ENCODE results near the gene FUOM. TPM values are rescaled to one million over a fixed set of nuclear protein-coding genes. Genes with fewer than 3 reads are reported as not detected.

Gene FUOM
- total RNA-seq, 4 donors from 2014 or later: 5.4 to 15.7 (median 10.8) TPM

DNA sequence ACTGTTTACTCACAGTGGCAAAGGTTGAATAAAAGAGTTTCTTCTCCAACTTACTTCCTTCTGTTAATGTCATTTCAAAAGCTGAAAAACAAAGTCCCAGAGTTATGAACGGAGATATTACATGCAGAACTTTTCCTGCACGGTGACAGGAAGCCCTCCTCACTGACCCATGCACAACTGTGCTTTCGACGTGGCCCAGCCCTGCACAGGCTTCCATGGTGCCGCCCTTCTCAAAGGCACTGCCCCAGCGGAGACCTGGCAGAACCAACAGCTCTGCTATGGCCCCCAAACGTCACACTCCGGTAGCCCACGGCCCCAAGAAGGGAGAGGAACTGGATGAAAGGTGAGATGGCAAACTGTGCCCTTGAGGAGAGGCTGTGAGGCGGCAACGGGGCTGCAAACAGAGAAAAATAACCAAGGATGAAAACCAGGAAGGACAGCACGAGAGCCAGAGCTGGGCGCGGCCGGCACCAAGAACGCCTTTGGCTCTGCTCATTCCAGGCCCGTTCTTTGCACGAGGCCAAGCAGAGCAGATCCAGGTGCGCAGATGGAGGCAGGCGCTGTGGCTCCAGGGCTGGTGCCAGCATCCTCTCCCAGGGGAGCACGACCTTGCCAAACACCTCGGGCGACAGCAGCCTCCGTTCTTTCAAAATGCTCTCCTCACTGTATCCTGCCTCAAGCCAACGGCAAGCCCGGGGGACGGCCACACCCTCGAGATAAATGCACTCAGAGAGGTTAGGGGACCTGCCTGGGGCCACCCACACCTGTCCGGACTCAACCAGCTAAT lies 7.0 kb upstream of the FUOM start:
- Histone ChIP-seq H3K27me3 (no peaks in the 10 kb centered on the region), H3K9me3 (no peaks in the 10 kb centered on the region), H3K27ac (no peak overlapping the region), H3K4me1 (no peaks in the 10 kb centered on the region), H3K36me3 (peaks cover 0 to 83% of the 10 kb centered on the region in 2 donors), H3K4me3 (no peak overlapping the region)
- no peak for ATAC-seq
- WGBS, 2 donors (ENCODE audit: low coverage in 1 of 2): 72 to 88% methylated on average over 12 to 16 of the region's 29 CpGs
- TF ChIP-seq POLR2A (IDR thresholded peaks at IDR 0.05) (no peak), EP300 (IDR thresholded peaks at IDR 0.05) (no peak), POLR2AphosphoS5 (IDR thresholded peaks at IDR 0.05) (no peak)
- TF ChIP-seq, protein P1, sequence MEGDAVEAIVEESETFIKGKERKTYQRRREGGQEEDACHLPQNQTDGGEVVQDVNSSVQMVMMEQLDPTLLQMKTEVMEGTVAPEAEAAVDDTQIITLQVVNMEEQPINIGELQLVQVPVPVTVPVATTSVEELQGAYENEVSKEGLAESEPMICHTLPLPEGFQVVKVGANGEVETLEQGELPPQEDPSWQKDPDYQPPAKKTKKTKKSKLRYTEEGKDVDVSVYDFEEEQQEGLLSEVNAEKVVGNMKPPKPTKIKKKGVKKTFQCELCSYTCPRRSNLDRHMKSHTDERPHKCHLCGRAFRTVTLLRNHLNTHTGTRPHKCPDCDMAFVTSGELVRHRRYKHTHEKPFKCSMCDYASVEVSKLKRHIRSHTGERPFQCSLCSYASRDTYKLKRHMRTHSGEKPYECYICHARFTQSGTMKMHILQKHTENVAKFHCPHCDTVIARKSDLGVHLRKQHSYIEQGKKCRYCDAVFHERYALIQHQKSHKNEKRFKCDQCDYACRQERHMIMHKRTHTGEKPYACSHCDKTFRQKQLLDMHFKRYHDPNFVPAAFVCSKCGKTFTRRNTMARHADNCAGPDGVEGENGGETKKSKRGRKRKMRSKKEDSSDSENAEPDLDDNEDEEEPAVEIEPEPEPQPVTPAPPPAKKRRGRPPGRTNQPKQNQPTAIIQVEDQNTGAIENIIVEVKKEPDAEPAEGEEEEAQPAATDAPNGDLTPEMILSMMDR (IDR thresholded peaks at IDR 0.05): no peak

DNA sequence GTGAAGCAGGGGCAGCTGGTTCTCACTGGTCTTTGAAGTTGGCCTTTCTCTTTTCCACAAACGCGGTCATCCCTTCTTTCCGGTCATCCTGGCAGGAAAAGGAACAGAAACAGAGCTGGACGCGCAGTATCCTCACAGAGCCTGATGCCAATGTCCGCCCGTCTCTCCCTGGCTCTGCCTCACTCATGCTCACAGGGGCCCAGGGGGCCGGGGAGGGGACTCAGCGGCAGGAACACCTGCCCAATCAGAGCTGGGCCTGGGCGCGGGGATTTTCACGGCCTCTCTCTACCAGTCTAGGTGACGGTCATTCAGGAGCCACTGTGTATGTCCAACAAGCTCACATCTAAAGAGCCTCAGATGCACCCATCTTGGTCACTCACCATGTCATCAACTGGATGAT lies 5.0 kb upstream of the FUOM start:
- H3K36me3 ChIP-seq: peaks cover 0 to 63% of the 10 kb centered on the region in 2 donors
- no peak for ATAC-seq
- TF ChIP-seq EP300 (IDR thresholded peaks at IDR 0.05) (no peak), POLR2AphosphoS5 (IDR thresholded peaks at IDR 0.05) (no peak), POLR2A (IDR thresholded peaks at IDR 0.05) (no peak)
- TF ChIP-seq, protein P1 (IDR thresholded peaks at IDR 0.05): no peak

DNA sequence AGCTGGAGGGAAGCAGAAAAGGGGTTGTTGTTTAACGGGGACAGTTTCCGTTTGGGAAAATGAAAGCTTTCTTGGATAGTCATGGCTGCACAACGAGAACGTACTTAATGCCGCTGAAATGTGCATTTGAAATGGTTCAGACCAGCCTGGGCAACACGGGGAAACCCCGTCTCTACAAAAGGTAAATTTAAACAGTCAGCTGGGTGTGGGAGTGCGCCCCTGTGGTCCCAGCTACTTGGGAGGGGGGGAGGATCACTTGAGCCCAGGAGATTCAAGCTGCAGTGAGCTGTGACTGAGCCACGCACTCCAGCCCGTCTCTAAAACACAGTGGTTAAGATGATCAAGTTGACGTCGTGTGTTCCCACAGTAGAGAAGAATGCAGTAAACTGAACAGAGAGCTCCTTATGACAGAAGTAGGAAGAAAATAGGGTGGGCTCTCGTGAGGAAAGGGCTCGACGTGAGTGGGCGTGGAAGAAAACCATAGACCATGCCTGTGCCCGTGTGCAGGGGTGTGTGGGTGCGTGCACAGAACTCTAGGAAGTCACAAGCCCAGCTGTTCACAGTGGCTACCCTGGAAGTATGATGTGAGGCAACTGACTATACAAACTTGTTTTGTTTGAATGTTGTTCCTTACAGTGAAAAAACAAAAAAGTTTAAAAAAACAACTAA lies 4.1 kb upstream of the FUOM start:
- Histone ChIP-seq H3K27ac (no peak overlapping the region), H3K4me3 (no peak overlapping the region), H3K4me1 (peaks cover 0 to 13% (median 7%) of the 10 kb centered on the region in 3 donors), H3K36me3 (peaks cover 0 to 55% of the 10 kb centered on the region in 2 donors), H3K9me3 (no peaks in the 10 kb centered on the region), H3K27me3 (peaks cover 8% of the 10 kb centered on the region)
- no peak for ATAC-seq
- WGBS, 2 donors (ENCODE audit: low coverage in 1 of 2): 76 to 78% methylated on average over 11 to 15 of the region's 18 CpGs
- no peak for TF ChIP-seq EP300 (IDR thresholded peaks at IDR 0.05)
- TF ChIP-seq POLR2AphosphoS5 (IDR thresholded peaks at IDR 0.05): no peak
- TF ChIP-seq POLR2A (IDR thresholded peaks at IDR 0.05): no peak
- TF ChIP-seq, protein P1 (IDR thresholded peaks at IDR 0.05): no peak

More for the DNA sequence above, 5.0 kb upstream of the FUOM start:
- Histone ChIP-seq H3K4me3 (no peak overlapping the region), H3K27me3 (no peaks in the 10 kb centered on the region), H3K4me1 (peaks cover 0 to 4% (median 0%) of the 10 kb centered on the region in 3 donors), H3K9me3 (no peaks in the 10 kb centered on the region), H3K27ac (no peak overlapping the region)
- 87% methylated on average over 3 of the region's 13 CpGs; no CpG with 5 or more reads in 1 of the 2 donors for WGBS, 2 donors (ENCODE audit: low coverage in 1 of 2)

DNA sequence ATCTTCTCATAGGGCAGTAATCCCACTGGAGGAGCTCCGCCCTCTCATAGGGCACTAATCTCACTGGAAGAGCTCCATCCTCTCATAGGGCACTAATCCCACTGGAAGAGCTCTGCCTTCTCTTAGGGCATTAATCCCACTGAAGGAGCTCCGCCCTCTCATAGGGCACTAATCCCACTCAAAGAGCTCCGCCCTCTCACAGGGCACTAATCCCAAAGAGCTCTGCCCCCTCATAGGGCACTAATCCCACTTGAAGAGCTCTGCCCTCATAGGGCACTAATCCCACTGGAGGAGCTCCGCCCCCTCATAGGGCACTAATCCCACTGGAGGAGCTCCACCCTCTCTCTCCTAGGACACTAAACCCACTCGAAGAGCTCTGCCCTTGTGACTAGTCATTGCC lies 3.4 kb upstream of the FUOM start:
- no peak overlapping the region for H3K27ac ChIP-seq
- H3K4me1 ChIP-seq: peaks cover 0 to 20% (median 11%) of the 10 kb centered on the region in 3 donors

More for the DNA sequence above, 3.4 kb upstream of the FUOM start:
- ATAC-seq: no peak
- 85% methylated on average over 4 of the region's 5 CpGs; no CpG with 5 or more reads in 1 of the 2 donors for WGBS, 2 donors (ENCODE audit: low coverage in 1 of 2)
- H3K9me3 ChIP-seq: no peaks in the 10 kb centered on the region
- H3K27me3 ChIP-seq: peaks cover 15% of the 10 kb centered on the region
- H3K36me3 ChIP-seq: peaks cover 0 to 48% of the 10 kb centered on the region in 2 donors
- no peak overlapping the region for H3K4me3 ChIP-seq
- TF ChIP-seq POLR2AphosphoS5 (IDR thresholded peaks at IDR 0.05) (no peak), EP300 (IDR thresholded peaks at IDR 0.05) (no peak), POLR2A (IDR thresholded peaks at IDR 0.05) (no peak)
- TF ChIP-seq, protein P1 (IDR thresholded peaks at IDR 0.05): no peak
